DND-41 (cell line): Measurements from ENCODE around the gene RAB37.
A peak's percentile ranks its signal among the peaks of the same experiment; 100 is the strongest.

Experiments
- ATAC-seq: fragments of 200-7000 bp; cut with Tn5 transposase; 3 replicates; pipeline ENCODE4 v1.9.1; 2021; ENCODE audit warnings: low read depth; ENCODE audit not compliant: insufficient read depth
- DNase-seq: peaks from one replicate; pipeline ENCODE4 v3.0.0-alpha.2; 2020
- H2AFZ ChIP-seq: 2 replicates; pipeline ENCODE4 v1.6.0; 2012; ENCODE audit warnings: low read depth, low read length
- H3K27ac ChIP-seq: 2 replicates; pipeline ENCODE4 v1.5.1; 2012; ENCODE audit warnings: low read length, inconsistent platforms
- H3K27me3 ChIP-seq: fragments of 200-600 bp; sonication (generic); 2 replicates; pipeline ENCODE4 v1.6.0; 2012; ENCODE audit warnings: low read length, mild to moderate bottlenecking, inconsistent platforms; ENCODE audit not compliant: insufficient read depth, poor library complexity
- H3K36me3 ChIP-seq: 2 replicates; pipeline ENCODE4 v1.5.1; 2012; ENCODE audit warnings: low read length, inconsistent platforms; ENCODE audit not compliant: insufficient read depth
- H3K4me1 ChIP-seq: 2 replicates; pipeline ENCODE4 v1.5.1; 2012; ENCODE audit warnings: mild to moderate bottlenecking, low read length; ENCODE audit not compliant: insufficient read depth
- H3K4me2 ChIP-seq: 2 replicates; pipeline ENCODE4 v1.6.0; 2012; ENCODE audit warnings: mild to moderate bottlenecking, moderate library complexity, low read length, inconsistent platforms; ENCODE audit not compliant: insufficient read depth
- H3K4me3 ChIP-seq, 2 experiments: fragments of 200-600 bp in 1 of 2; shearing (Covaris generic) in 1 of 2; 2 replicates each; pipeline ENCODE4 v1.5.1; 2012 to 2016; ENCODE audit warnings: inconsistent platforms in 2 of 2, low read length in 2 of 2, mild to moderate bottlenecking in 2 of 2, low read depth in 1 of 2, moderate library complexity in 1 of 2
- H3K79me2 ChIP-seq: 2 replicates; pipeline ENCODE4 v1.6.0; 2012; ENCODE audit warnings: low read length, inconsistent platforms; ENCODE audit not compliant: insufficient read depth
- H3K9ac ChIP-seq: 2 replicates; pipeline ENCODE4 v1.6.0; 2012; ENCODE audit warnings: low read depth, mild to moderate bottlenecking, inconsistent platforms, low read length, moderate library complexity
- H3K9me3 ChIP-seq: 2 replicates; pipeline ENCODE4 v1.5.1; 2012; ENCODE audit warnings: low read length, moderate library complexity, mild to moderate bottlenecking, inconsistent platforms; ENCODE audit not compliant: insufficient read depth, severe bottlenecking
- H4K20me1 ChIP-seq: 2 replicates; pipeline ENCODE4 v1.6.0; 2012; ENCODE audit warnings: low read length; ENCODE audit not compliant: insufficient read depth
- CTCF ChIP-seq: IDR thresholded peaks from 2 replicates; pipeline ENCODE4 v1.5.1; 2012; ENCODE audit warnings: borderline replicate concordance, low read length, moderate library complexity, mild to moderate bottlenecking; ENCODE audit not compliant: poor library complexity, severe bottlenecking; ENCODE audit errors: extremely low read depth
- EZH2 ChIP-seq: IDR thresholded peaks from 3 replicates; pipeline ENCODE4 v1.6.1; 2012; ENCODE audit warnings: borderline replicate concordance, low read depth, mild to moderate bottlenecking, moderate library complexity, low read length, inconsistent platforms; ENCODE audit not compliant: severe bottlenecking

The RAB37 gene

GRCh38 chr17:74750039-74750326 is 12.9 kb downstream of the RAB37 start:
- peak overlapping the region; percentile 92 for H3K27ac ChIP-seq
- H3K79me2 ChIP-seq: peaks cover 74% of the 10 kb centered on the region
- H3K9me3 ChIP-seq: no peaks in the 10 kb centered on the region
- peaks cover 60% of the 10 kb centered on the region for H3K4me1 ChIP-seq
- TF ChIP-seq CTCF (no peak), EZH2 (no peak)
- DNase-seq: no peak
- H3K4me2 ChIP-seq: peak overlapping the region; percentile 100
- H3K9ac ChIP-seq: peak overlapping the region; percentile 98
- H3K4me3 ChIP-seq: peak overlapping the region; percentile 94 to 99
- H4K20me1 ChIP-seq: peaks cover 62% of the 10 kb centered on the region
- H2AFZ ChIP-seq: no peak overlapping the region
- ATAC-seq: no peak
- peaks cover 58% of the 10 kb centered on the region for H3K36me3 ChIP-seq
- H3K27me3 ChIP-seq: no peaks in the 10 kb centered on the region

GRCh38 chr17:74750327-74751069 is 13.4 kb downstream of the RAB37 start:
- peak overlapping the region; percentile 100 for H3K4me2 ChIP-seq
- no peaks in the 10 kb centered on the region for H3K9me3 ChIP-seq
- peak overlapping the region; percentile 92 for H3K27ac ChIP-seq

GRCh38 chr17:74752415-74752814 is 15.4 kb downstream of the RAB37 start:
- peak overlapping the region; percentile 98 for H3K9ac ChIP-seq
- peak overlapping the region; percentile 100 for H3K4me2 ChIP-seq
- peaks cover 98% of the 10 kb centered on the region for H3K79me2 ChIP-seq
- peaks cover 76% of the 10 kb centered on the region for H3K4me1 ChIP-seq
- H3K27ac ChIP-seq: peak overlapping the region; percentile 52; the same call in 1 of the 2 replicates
- H2AFZ ChIP-seq: no peak overlapping the region
- DNase-seq: no peak
- ATAC-seq: no peak
- no peaks in the 10 kb centered on the region for H3K27me3 ChIP-seq
- H4K20me1 ChIP-seq: peaks cover 80% of the 10 kb centered on the region
- H3K9me3 ChIP-seq: no peaks in the 10 kb centered on the region
- H3K36me3 ChIP-seq: peaks cover 75% of the 10 kb centered on the region
- H3K4me3 ChIP-seq: peak overlapping the region in 1 of 2 experiments; percentile 24; a peak in 1 of 4 replicates
- TF ChIP-seq EZH2 (no peak), CTCF (no peak)

More at GRCh38 chr17:74750327-74751069, 13.4 kb downstream of the RAB37 start:
- Histone ChIP-seq H3K9ac (peak overlapping the region; percentile 98), H3K27me3 (no peaks in the 10 kb centered on the region), H3K79me2 (peaks cover 79% of the 10 kb centered on the region), H3K4me1 (peaks cover 65% of the 10 kb centered on the region), H3K4me3 (peak overlapping the region; percentile 94 to 99), H2AFZ (no peak overlapping the region), H4K20me1 (peaks cover 67% of the 10 kb centered on the region), H3K36me3 (peaks cover 63% of the 10 kb centered on the region)
- ATAC-seq: no peak
- TF ChIP-seq CTCF: peak; percentile 31
- TF ChIP-seq EZH2: no peak
- peak; percentile 49 for DNase-seq
